Activated effector memory CD4-positive, alpha-beta T cell treated with anti-CD3 and anti-CD28 coated beads, Interleukin-2, amount 50 U/mL, for 16 hours (primary cell): ENCODE results near the gene PROK2.

Experiments used
- DNase-seq: peaks from one replicate; pipeline ENCODE4 v3.0.0-alpha.2; 2020

PROK2 gene, protein sequence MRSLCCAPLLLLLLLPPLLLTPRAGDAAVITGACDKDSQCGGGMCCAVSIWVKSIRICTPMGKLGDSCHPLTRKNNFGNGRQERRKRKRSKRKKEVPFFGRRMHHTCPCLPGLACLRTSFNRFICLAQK

DNA sequence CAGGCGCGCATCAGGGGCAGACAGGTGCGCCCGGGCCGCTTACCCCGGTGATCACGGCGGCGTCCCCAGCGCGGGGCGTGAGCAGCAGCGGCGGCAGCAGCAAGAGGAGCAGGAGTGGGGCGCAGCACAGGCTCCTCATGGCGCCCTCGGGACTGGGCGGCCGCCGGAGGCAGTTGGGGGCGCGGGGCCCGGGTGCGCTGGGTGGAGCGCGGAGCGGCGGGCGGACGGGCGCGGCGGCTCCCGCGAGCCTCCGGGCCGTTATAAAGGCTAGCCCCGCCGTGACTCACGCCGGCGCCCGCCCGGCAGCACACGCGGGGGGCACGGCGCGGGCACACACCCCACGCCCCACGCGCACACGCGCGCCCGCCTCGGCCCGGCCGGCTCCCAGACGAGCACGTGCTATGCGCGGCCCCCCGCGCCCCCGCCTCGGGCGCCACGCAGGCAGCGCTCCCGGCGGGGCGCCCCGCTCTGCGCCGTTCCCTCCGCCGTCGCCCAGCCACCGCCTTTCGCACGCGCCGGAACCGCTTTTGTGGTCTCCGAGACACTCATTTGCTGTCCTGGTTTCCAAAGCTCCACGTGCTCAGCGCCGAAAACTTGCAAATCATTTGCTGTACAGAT is at the start of gene PROK2:
Gene PROK2 (minus strand): TSS at position 235 of the 618 bp plus-strand sequence. CDS start 96 bp downstream, at position 139.
- peak; percentile 77 for DNase-seq

DNA sequence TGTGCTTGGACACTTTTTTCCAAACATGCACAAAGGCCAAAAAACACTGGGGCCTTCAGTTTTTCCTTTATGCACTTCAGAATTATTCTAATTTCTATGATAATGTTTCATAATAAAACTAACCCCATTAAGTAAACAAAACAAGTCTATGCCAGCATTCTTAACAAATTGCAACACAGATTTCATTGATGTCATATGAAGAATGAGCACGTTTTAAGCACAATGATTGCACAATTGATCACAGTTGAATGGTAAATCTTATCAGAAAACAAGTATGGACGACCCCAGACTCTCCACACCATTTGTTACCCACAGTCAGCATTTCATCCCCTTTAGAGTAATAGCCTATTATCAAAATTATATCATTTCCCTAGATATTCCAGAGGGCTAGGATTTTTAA is 46.7 kb upstream of the PROK2 start:
- no peak for DNase-seq

DNA sequence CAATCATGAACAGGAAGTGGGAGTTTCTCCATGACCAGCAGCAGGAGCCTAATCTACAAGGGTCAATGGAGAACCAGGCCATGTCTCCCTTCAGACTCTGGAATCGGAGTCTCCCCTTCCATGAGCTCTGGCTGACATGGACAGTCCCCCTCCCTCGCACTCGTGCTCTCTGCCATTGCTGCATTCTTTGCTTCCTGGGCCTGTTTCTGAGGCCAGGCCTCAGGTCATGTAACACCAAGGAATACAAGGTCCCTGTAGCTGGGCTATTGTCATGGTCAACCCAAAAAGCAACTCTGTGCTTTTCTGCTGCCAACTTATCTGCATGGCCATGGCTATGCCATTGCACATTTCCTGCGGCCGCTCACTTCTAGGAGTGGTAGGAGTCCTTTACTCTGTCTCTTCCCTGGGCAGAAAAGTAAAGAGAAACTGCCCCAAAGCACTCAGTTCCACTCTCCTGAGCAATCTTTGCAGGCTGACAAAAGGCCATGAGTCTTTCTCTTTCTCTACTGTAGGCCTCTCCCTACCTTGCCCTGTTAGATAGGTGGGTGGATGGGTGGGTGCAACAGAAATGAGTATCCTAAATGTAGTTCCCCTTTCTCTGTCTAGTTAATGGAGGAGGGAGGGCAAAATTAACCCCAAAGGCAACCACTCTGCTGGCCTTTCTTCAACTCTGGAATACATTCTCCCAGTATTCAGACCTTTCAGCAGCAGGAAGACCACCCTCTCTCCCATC is 40.8 kb upstream of the PROK2 start:
- DNase-seq, result no peak

DNA sequence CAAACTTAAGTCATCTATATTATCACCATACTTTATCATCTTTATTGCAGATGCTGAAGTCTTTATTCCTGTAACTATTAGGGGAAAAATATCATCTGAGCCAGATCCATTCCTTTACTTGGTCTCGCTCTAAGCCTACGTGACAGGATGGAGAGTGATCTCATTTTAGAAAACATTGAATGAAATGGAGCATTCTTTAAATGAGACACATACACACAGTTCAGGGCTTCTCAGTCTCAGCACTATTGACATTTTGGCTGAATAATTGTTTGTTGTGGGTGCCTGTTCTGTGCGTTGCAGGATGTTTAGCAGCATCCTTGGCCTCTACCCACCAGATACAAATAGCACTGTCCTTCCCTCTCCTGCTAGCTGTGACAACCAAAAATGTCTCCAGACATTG is 36.2 kb upstream of the PROK2 start:
- no peak for DNase-seq

DNA sequence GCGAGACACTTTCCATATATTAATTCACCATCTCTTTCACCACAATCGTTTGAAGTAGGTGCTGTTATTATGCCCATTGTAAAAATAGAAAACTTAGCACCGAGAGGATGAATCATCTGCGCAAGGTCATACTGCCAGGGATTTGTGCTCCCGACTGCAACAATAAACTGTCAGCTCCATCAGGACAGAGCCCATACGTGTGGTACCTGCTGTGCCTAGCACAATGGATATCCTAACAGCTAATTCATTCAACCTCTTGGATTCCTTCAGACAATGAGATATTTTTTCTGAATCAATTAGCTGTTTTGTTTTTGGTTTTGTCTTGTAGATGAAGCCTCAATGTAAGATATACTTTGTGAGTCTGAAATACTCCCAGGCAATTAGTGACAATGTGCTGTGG is 32.3 kb upstream of the PROK2 start:
- no peak for DNase-seq

DNA sequence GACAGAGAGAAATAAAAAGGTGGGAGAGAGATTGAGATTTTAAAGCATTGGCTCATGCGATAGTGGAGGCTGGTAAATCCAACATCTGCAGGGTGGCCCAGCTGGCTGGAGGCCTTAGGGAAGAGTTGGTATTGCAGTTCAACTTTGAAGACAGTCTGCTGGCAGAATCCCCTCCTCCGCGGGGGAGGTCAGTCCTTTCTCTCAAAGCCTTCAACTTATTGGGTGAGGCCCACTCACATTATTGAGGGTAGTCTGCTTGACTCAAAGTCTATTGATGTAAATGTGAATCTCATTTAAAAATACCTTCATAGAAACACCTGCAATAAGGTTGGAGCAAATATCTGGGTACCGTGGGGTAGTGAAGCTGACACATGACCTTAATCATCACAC is 31.8 kb upstream of the PROK2 start:
- no peak for DNase-seq

DNA sequence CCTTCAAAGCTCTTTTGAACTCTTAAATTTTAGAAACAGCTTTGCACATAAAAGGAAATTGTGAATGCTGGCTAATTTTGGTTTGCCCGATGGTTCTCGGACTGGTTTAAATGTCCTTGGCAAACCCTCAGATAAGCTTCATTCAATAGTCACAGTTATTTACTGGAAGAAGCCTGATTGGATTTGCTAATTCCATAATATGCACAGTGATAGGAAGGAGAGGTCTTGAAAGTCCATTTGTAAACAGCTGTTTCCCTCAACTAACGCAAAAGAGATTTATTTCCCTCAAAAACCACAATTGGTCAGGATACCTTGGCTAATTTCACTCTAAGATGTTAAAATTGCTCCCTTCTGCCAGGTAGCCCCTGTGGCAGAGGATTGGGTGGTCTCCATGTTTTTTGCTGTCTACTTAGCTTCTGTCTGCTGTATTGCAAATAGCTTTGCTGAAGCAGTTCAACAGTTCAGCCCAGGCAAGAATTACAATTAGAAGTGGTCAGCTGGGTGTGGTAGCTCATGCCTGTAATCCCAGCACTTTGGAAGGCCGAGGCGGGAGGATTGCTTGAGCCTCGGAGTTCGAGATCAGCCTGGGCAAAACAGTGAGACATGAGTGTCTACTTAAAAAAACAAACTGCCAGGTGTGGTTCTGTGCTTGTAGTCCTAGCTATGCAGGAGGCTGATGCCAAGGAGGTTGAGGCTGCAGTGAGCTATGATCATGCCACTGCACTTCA is 30.6 kb upstream of the PROK2 start:
- DNase-seq, result no peak

DNA sequence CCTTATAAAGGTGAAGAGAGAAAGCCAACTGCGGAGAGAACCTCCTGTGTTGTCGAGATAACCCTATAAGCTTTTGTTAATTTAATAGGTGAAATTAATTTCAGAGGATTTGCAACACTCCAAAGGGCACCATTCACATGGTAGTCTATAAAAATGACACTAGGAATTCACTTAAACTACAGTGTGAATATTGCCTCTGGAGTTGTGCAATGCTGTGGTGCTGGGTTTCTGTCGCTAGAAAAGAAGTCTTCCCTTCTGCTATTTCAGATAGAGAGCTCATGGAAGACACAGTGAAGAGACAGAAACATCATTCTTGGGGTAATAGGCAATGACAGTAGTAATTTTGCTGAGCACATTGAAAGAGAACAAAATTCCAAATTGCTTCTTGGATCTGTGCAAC is 28.8 kb upstream of the PROK2 start:
- DNase-seq, result no peak

DNA sequence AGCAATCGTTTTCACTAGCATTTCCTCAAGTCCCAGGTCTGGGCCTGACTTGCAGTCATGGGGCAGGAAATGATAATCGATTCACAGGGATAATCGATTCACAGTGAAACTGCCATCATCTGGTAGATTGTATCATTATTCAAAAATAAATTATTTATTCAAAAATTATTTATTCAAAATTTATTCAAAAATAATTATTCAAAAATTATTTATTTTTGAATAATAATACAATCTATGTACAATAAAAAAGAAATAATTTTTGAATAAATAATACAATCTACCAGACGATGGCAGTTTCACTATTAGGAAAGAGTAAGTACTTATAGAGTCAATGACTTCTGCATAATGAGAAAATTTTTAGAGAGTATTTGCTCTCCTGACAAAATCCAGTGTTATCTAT is 28.1 kb upstream of the PROK2 start:
- DNase-seq, result no peak

DNA sequence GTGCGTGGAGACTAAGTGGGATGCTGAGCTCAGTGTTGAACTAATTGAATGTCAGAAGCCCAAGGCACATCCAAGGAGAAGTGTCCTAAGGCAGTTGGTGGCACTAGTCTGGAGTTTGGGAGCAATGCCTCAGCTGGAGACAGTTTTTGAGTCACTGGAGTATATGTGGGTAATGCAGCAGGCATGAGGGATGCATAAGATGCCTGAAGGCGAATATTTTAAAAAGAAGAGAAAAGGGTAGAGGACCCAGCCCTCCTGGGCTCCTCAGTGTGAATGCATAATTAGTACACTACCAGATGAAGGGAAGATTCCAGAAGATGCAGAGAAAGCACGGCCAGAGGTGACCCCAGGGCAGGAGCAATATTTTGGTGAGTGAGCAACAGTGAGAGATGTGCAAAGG is 25.1 kb upstream of the PROK2 start:
- no peak for DNase-seq

DNA sequence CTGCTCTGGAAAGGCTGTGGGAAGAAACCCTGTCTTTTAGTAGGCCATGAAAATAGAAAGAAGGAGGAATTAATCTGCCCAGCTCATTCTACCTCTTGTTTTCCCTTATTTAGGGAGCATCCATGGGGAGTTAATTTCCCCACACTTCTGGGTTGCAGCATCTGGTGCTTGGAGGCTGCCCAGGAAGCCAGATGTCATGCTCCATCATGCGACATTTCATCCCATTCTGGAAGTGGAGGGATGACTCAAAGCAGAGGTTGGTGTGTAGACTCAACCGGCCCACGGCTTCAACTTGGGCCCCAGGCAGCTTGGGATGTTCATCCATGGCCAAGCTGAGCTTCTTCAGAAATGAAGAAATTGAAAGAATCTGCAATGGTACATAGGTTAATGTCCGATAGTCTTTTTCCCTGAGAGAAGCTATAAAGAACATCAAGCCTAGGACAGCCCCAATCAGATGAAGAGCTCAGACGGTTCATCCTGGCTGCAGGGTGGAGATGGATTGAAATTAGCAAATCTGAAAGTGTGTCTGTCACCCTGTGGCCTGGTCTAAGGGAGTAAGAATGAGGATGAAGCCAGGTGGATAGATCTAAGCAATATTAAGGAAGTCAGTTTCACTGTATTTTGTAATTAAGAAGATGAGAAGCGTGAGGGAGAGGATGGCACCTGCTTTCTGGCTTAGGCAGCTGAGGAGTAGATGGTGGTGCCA is 24.5 kb upstream of the PROK2 start:
- no peak for DNase-seq

DNA sequence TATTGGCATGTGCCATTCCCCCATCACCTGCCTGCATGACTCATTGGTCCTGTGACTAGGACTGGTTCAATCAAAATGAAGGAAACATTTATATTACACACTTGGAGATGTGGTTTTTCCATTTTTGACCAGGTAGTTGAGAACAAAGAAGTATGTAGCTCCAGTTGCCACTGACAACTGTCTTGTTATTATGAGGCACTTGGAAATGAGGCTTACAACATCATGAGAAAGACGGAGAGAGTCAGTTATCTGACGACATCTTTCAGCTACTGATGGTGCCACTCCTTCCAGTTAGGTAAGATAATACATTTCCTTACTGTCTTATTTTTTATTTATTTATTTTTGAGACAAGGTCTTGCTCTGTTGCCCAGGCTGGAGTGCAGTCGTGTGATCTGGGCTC is 21.8 kb upstream of the PROK2 start:
- DNase-seq, result no peak

DNA sequence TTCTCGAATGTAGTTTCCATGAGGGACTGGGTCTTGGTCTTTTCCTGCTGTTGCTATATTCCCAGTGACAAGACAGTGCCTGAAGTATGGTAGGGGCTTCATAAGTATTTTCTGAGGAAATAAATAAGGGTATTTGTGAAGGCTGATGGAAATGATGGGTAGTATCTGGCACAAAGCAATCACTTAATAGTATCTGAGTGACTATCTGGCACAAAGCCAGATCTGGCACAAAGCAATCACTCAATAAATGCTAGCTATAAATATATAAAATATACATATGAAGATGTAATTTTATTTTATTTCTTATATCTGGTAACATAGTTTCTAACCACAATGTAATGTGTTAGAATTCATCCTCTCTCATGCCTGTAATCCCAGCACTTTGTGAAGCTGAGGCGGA is 20.7 kb upstream of the PROK2 start:
- no peak for DNase-seq

DNA sequence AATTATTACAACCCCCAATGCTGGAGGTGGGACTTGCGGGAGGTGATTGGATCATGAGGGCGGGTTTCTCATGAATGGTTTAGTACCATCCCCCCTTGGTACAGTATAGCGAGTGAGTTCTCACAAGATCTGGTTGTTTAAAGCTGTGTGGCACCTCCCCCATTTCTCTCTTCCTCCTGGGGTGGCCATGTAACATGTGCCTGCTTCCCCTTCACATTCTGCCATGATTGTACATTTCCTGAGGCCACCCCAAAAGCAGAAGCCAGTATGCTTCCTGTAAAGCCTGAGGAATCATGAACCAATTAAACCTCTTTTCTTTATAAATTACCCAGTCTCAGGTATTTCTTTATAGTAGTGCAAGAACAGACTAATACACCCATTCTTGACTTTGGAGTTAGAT is 20.3 kb upstream of the PROK2 start:
- no peak for DNase-seq

DNA sequence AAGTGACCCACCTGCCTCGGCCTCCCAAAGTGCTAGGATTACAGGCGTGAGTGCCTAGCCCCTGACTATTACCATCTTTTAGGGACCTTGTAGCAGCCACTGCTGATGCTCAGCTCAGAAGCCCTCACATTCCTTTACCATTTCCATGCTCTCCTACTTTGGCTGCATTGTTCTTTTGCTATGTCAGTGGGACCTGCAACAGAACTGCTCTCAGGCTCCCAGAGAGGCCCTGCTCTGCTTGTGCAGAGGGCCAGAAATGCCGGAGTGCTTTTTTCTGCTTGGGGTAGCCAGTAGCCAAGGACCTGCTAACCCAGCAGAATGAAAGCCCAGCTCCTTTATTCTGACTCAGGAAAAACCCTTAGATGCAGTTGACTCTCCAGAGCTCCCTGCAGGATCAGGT is 18.3 kb upstream of the PROK2 start:
- no peak for DNase-seq

DNA sequence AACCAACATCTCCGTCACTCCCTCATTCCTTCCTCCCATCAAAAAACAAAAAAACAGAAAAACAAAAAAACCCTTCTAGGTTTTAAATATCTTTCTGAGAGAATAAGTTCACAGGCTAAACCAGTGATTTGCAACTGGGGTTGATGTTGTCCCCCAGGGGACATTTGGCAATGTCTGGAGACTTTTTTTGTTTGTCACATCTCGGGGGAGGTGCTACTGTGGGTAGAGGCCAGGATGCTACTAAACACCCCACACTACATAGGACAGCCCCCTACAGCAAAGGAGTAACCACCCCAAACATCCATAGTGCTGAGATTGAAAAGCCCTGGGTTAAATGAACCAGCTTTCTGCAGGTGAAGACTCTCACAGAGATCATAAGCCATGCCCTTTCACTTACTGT is 17.0 kb upstream of the PROK2 start:
- DNase-seq, result no peak

DNA sequence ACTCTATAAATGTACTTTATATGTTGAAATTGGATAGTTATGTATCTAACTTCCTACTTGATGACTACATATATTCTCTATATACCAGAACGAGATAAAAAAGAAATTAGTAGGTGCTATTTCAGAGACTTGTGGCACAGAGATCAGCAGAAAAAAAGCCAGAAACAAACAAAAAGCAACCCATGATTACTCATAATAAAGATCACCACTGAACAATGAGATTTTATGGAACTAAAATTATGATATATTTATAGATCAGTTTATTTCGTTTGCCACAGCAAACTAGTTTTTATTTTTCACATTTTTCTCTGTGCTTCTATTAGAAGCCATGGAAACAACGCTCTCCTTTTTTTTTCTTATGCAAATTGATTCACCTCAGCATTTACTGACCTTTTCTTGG is 15.1 kb upstream of the PROK2 start:
- no peak for DNase-seq

DNA sequence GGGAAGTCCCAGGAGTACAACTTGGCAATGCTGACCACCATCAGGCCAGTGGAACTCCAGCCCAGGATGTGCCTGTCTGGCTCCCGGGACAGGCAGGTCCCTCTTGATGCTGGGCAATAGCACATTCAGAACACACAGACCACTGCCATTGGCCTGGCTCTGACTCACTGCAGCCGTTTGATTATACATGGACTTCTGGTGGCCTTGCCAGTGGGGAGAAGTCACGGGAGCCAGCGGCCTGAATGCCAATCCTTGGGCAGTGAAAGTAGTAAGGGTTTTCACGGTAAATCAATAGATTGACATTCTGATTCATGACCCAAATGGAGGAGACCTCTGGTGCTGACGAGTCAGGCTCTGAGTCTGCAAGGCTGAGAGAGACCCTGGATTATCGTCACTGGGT is 12.5 kb upstream of the PROK2 start:
- DNase-seq, result no peak

DNA sequence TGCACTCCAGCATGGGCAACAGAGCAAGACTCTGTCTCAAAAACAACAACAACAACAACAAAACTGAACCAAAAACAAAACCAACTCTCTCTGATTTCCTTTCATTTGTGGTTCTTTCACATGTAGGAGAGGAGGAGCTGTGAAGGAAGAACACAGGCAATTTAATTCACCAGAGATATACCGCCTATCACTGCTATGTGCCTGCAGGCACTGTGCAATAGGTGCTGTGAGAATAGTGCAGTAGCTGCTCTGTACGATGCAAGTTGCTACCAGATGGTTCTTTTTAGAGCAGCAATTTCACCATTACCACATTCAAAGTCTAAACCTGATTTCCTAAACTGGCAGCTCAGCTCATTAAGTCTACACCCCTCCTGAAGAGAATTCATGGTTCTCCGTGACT is 11.3 kb upstream of the PROK2 start:
- DNase-seq, result no peak

DNA sequence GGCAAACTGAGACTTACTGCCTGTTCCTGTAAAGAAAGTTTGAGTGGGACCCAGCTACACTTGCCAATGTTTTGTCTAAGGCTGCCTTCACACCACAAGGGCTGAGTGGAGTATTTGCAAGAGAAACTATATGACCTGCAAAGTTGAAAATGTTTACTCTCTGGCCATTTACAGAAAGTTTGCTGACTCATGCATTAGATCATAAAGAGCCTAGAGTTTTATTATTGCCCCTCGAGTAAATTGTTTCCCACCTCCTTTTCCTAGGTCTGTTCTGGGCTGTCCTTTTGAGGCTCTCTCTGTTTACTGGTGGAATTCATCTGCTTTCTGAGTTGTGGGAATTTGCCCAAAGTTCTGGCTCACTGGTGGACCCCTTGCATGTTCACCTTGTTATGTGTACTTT is 6.7 kb upstream of the PROK2 start:
- no peak for DNase-seq

DNA sequence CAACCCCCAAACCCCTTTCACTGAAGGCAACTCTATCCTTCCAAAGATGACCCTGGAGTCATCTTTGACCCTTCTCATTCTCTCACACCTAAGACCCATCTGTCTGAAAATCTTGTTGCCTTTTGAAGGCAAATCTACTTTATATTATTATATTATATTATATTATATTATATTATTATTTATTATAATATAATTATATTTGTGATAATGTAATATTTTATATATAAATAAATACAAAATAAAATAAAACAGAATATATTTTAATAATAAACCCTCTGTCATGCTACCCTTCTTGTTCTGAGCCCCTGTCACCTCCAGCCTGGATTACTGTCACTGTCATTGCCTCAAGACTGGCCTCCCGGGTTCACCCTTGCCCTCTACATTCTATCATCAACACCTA is 5.0 kb upstream of the PROK2 start:
- no peak for DNase-seq

DNA sequence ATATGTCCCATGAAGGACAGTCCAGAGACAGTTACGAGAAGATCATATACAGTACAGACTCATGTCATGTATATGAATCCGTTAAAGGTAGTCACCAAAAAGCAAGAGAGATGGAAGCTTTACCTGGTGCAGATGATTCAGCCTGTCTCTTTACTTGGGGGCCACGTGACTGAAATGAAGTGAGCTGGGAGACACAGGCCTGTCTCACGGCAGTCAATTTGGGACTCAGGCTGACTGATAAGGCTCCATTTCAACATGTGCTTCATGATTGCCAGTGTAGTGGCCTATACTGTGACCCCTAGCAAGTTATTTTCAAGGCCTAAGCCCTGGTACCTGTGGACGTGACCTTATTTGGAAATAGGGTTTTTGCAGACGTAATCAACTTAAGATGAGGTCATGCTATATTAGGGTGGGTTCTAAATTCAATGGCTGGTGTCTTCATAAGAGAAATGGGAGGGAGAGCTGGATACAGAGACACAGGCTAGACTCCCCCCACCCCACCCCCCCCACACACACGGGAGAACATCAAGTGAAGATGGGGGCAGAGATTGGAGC is 3.0 kb upstream of the PROK2 start:
- DNase-seq, result no peak

DNA sequence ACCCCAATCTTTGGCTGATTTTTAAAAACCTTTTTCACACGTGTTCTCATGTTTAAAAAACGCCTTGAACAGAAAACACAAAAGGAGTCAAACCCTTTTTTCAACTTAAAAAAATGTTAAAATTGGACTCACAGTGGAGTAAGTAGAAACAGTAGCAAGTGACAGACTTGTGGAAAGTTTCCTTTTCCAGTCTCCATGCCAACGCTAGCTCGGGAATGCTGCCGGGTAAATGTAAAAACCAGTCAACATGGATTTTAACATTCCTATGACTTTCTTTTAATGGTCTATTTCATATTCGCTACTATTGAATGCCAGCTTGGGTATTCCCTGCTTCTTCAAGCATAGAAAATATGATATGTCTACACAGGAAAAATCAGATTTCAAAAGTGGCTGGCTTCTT is 1.6 kb upstream of the PROK2 start:
- DNase-seq, result no peak
